ENCODE measurements around the gene BCL2A1.
"Not testable (repeated sequence)": the region's sequence is repeated elsewhere in the genome, so short reads cannot be mapped to it uniquely, and the experiment has no call there.

BCL2A1 gene

DNA sequence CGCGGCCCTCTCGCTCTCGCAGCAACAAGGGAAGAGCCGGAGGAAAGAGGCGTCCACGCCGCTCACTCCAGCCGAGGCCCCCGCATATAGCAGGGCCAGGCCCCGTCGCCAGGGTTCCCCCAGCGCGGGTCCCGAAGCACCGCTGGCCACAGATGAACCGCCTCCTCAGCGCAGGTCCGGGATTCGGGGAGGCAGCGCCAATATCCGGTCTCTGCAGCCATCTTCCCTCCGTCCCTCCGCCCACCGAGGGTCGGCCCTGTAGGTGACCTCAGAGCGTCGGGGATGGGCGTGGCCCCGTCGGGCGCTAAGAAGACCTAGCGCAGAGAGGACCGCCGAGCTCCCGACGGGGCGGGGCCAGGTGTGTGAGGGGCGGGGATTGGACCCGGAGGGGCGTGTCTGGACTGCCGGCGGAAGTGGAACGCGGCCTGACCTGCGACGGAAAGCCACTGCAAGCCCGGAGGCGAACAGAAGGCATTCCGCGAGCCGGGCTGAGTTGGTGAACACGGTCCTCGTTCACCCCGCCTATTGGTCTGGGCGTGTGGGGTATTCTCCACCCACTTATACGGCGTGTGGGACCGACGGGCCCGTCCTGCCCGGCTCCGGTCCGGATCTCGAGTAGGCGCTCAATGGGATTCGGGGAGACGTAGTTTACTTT, 47.4 kb downstream of the BCL2A1 start:
- DNase-seq (ENCODE audit: low spot score), result peak; percentile 79

- peak; percentile 26 for DNase-seq (ENCODE audit: low spot score)
Observed at GRCh38 chr15:79923079-79923514, 47.9 kb downstream of the BCL2A1 start.

GRCh38 chr15:79922512-79923078, 48.4 kb downstream of the BCL2A1 start:
- no peak for DNase-seq (ENCODE audit: low spot score)

GRCh38 chr15:79919749-79920511, 51.1 kb downstream of the BCL2A1 start:
- no peak for DNase-seq (ENCODE audit: low spot score)

DNA sequence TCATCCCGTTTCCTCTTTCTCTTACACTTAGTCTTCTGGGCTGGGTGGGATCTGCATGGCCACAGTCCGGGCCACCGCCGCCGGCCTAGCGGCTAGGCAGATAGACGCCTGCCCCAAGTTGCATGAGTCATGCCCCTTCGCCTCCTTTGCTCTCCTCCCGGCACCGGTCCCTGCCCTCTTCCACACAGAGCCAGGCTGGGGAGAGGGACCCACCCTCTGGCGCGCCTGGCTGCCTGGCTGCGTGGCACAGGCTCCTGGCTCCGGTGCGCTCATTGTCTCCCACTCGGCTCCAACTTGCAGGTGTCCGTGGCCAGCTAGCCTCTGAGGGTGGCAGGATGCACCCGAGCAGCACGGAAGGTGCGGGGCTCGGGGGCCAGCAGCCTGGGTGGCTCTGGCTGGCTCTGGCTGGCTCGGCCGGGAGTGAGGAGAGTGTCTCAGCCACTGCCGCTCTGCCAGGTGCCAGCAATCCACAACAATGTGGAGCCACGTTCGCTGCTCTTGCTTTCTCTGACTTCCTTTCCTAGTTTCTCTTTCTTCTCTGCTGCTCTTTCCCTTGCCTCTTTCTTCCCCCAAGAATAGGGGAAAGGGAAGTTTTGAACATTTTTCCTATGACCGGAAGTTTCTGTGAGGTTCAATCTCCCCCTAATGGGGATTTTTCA, 51.8 kb downstream of the BCL2A1 start:
- DNase-seq (ENCODE audit: low spot score), result no peak

DNA sequence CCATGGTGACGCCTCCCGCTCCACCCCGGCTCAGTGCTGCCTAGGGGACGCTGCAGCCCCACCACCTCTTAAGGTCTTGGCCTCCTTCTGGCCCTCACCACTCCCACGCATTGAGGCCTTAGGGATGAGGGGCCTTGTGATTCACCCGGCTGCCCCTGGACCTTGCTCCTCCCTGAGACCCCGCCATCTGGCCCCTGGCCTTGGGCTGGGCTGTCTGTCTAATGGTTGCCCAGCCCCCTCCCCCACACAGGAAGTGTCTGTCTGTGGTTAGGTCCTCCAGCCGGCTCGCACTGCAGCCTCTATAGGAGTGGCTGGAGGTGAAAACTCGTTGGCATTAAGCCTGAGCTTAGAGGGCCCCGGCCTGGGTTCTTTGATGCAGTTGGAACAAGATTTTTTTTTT, 52.7 kb downstream of the BCL2A1 start:
- DNase-seq (ENCODE audit: low spot score), result no peak

GRCh38 chr15:79916502-79917132, 54.4 kb downstream of the BCL2A1 start:
- DNase-seq (ENCODE audit: low spot score), result no peak

DNA sequence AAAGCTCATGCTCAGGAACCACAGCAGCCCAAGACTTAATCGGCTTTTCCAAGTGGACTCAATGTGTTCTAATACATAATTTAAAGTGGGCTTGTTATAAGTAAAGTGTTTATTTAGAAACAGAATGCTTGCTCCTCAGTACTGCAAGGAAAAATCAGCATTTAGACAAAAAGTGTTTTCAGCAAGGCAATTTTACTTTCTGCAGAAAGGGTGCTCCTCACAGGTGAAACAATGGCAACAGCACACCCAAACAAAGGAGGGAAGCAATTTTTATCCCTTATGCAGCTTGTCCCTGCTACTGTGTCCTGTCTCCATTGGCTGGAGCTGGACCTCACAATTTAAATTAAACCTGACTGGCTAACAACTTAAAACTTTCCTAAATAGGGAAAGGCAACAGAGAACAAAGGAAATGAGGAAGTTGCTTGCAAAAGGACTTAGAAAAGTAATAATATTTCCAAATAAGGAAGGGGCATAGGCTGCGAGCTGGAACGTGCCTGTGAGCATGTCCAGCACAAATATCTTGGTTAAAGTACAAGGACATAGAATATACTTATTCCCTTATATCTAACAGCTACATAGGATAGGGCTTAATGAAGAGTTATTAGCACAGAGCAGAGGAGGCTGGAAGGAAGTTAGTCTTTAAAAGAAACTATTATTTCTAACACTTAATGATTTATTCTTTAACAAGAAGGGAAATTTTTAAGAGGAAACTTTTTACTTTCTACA, 55.1 kb downstream of the BCL2A1 start:
- DNase-seq (ENCODE audit: low spot score), result not testable (repeated sequence)

GRCh38 chr15:79914728-79915127, 56.3 kb downstream of the BCL2A1 start:
- DNase-seq (ENCODE audit: low spot score), result no peak
